Measurements from ENCODE around the gene YY1.

DNA sequence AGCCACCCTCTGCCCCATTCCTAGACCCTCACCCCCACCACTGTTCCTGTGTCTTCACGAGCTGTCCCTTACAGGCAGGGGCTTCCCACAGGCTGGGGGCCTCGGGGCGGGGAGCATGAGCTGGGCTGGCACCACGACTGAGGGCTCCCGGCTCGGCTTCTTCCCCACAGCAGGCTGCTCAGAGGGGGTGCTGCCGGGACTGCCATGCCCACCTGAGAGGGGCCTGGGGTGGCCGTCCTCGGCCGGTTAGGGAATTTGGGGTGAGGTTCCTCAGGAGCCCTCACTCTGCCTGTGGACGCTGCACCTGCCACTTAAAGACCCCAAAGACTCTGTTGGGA is 91.0 kb downstream of the YY1 start:
- TF ChIP-seq, protein P1, sequence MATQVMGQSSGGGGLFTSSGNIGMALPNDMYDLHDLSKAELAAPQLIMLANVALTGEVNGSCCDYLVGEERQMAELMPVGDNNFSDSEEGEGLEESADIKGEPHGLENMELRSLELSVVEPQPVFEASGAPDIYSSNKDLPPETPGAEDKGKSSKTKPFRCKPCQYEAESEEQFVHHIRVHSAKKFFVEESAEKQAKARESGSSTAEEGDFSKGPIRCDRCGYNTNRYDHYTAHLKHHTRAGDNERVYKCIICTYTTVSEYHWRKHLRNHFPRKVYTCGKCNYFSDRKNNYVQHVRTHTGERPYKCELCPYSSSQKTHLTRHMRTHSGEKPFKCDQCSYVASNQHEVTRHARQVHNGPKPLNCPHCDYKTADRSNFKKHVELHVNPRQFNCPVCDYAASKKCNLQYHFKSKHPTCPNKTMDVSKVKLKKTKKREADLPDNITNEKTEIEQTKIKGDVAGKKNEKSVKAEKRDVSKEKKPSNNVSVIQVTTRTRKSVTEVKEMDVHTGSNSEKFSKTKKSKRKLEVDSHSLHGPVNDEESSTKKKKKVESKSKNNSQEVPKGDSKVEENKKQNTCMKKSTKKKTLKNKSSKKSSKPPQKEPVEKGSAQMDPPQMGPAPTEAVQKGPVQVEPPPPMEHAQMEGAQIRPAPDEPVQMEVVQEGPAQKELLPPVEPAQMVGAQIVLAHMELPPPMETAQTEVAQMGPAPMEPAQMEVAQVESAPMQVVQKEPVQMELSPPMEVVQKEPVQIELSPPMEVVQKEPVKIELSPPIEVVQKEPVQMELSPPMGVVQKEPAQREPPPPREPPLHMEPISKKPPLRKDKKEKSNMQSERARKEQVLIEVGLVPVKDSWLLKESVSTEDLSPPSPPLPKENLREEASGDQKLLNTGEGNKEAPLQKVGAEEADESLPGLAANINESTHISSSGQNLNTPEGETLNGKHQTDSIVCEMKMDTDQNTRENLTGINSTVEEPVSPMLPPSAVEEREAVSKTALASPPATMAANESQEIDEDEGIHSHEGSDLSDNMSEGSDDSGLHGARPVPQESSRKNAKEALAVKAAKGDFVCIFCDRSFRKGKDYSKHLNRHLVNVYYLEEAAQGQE (IDR thresholded peaks at IDR 0.05; ENCODE audit: insufficient read depth in 1 of 2, low read depth in 2 of 2, low read length in 2 of 2), result no peak
- no peak for TF ChIP-seq POLR2AphosphoS5 (IDR thresholded peaks at IDR 0.05; ENCODE audit: low read depth, low read length)

All from PFSK-1 (cell line).